Stimulated activated CD4-positive, alpha-beta T cell treated with anti-CD3 and anti-CD28 coated beads, Interleukin-12 subunit alpha, Interleukin-12 subunit beta, amount 100 ng/mL, for 48 hours (primary cell): Measurements from ENCODE around the gene CFP.
A peak's percentile ranks its signal among the peaks of the same experiment; 100 is the strongest.
"Not testable (repeated sequence)": the region's sequence is repeated elsewhere in the genome, so short reads cannot be mapped to it uniquely, and the experiment has no call there.

Source experiments
- DNase-seq, 3 donors: peaks; one replicate each; pipeline ENCODE4 v3.0.0-alpha.2; 2020; ENCODE audit warnings: low read depth in 2 of 3, low spot score in 1 of 3

The CFP gene

GRCh38 chrX:47629419-47630200 lies at the start of gene CFP:
Gene CFP (minus strand): TSS chrX:47629930. CDS start chrX:47629844, 86 bp downstream.
- DNase-seq, result no peak

GRCh38 chrX:47675959-47676859 lies 46.5 kb upstream of the CFP start:
- not testable (repeated sequence) for DNase-seq

GRCh38 chrX:47674776-47675175 lies 45.0 kb upstream of the CFP start:
- no peak for DNase-seq

- not testable (repeated sequence) for DNase-seq
These were observed 36.1 kb upstream of the CFP start for GRCh38 chrX:47665797-47666196.

- DNase-seq, result no peak
These were observed 35.0 kb upstream of the CFP start for GRCh38 chrX:47664737-47665136.

GRCh38 chrX:47662144-47662657 lies 32.5 kb upstream of the CFP start:
- peak; percentile 50 to 58 (median 50) for DNase-seq

- no peak for DNase-seq
These were observed 31.8 kb upstream of the CFP start for GRCh38 chrX:47661539-47661938.

GRCh38 chrX:47659421-47659726 lies 29.6 kb upstream of the CFP start:
- no peak for DNase-seq

GRCh38 chrX:47658684-47659420 lies 29.1 kb upstream of the CFP start, which contains the start of gene UXT:
Gene UXT (minus strand): TSS chrX:47659180. CDS start chrX:47658927, 253 bp downstream.
- peak; percentile 88 to 90 (median 89) for DNase-seq

- DNase-seq, result no peak
These were observed 28.6 kb upstream of the CFP start for GRCh38 chrX:47658301-47658683.

GRCh38 chrX:47651043-47651905 lies 21.5 kb upstream of the CFP start:
- no peak for DNase-seq

- peak; percentile 70 to 83 (median 79) for DNase-seq
These were observed 20.7 kb upstream of the CFP start, which contains the start of gene ELK1 for GRCh38 chrX:47650164-47651042. Gene ELK1 (minus strand): TSS chrX:47650563. CDS start chrX:47641441, 9,122 bp downstream.

- DNase-seq, result no peak
These were observed 20.0 kb upstream of the CFP start for GRCh38 chrX:47649781-47650163.

- DNase-seq, result no peak
These were observed 19.5 kb upstream of the CFP start for GRCh38 chrX:47649271-47649670.

- no peak for DNase-seq
These were observed 18.6 kb upstream of the CFP start for GRCh38 chrX:47648376-47648775.

- DNase-seq, result no peak
These were observed 16.9 kb upstream of the CFP start for GRCh38 chrX:47646636-47647035.

- no peak for DNase-seq
These were observed 15.8 kb upstream of the CFP start for GRCh38 chrX:47645530-47645929.

- DNase-seq, result no peak
These were observed 14.9 kb upstream of the CFP start for GRCh38 chrX:47644557-47645091.

GRCh38 chrX:47643926-47644325 lies 14.2 kb upstream of the CFP start:
- DNase-seq, result no peak
